Right atrium auricular region (tissue), 2 donors: ENCODE results near the gene HCLS1. TPM values are rescaled to one million over a fixed set of nuclear protein-coding genes. Genes with fewer than 3 reads are reported as not detected.

ENCODE experiments used
- DNase-seq: peaks from one replicate; pipeline ENCODE4 v3.0.0-alpha.2; 2019; ENCODE audit warnings: low spot score
- H3K27ac ChIP-seq, 2 donors: fragments of 200-600 bp; sonication (generic); 1 replicate in 1 of 2; 2 replicates in 1 of 2; pipeline ENCODE4 v1.5.1; 2016 to 2019
- H3K27me3 ChIP-seq, 2 donors: fragments of 200-600 bp; sonication (generic); one replicate each; pipeline versions ENCODE4 v1.5.1 to v1.6.0; 2017 to 2019
- H3K36me3 ChIP-seq: fragments of 200-600 bp; sonication (generic); one replicate; pipeline ENCODE4 v1.5.1; 2016
- H3K4me1 ChIP-seq, 2 donors: fragments of 200-600 bp; sonication (generic); one replicate each; pipeline versions ENCODE4 v1.5.1 to v1.6.0; 2017 to 2019
- H3K4me3 ChIP-seq, 2 donors: fragments of 200-600 bp; sonication (generic); 1 replicate in 1 of 2; 2 replicates in 1 of 2; pipeline ENCODE4 v1.5.1; 2017 to 2019; ENCODE audit warnings: mild to moderate bottlenecking in 1 of 2, moderate library complexity in 1 of 2
- H3K9me3 ChIP-seq, 2 donors: fragments of 200-600 bp; sonication (generic); one replicate each; pipeline ENCODE4 v1.5.1; 2019
- total RNA-seq, 2 donors: library from RNA; depleted of rRNA; stranded (reverse); fragments of >200 nt; gene quantifications; one replicate each; pipeline ENCODE4 v1.1.0, GENCODE V29; 2016
- TF ChIP-seq, protein P1 (sequence below), 2 donors: fragments of 200-600 bp; sonication (generic); IDR thresholded peaks; one replicate each; pipeline ENCODE4 v1.5.1; 2019; ENCODE audit warnings: antibody characterized with exemption in 2 of 2

HCLS1 gene
- total RNA-seq, 2 donors from 2014 or later = 9.6 to 26.1 TPM

DNA sequence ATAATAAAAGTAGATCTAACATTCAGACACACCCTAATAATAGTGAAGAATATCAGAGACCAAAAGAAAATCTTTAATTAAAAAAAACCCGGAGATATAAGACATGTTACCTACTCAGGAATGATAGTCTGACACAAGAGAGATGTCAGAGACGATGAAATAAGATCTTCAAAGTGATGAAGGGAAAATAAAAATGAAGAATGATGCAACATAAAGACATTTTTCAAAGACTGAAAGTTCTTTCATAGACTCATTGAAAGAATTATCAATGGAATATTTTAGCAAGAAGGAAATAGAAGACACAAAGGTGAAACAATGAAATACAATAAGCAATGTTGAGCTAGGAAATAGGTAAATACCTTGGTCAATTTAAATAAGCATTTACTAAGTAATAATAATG lies 19.6 kb downstream of the HCLS1 start:
- no peaks in the 10 kb centered on the region for H3K9me3 ChIP-seq
- no peak overlapping the region for H3K27ac ChIP-seq
- no peaks in the 10 kb centered on the region for H3K27me3 ChIP-seq
- no peak for DNase-seq
- no peaks in the 10 kb centered on the region for H3K4me1 ChIP-seq
- no peak overlapping the region for H3K4me3 ChIP-seq
- no peaks in the 10 kb centered on the region for H3K36me3 ChIP-seq
- TF ChIP-seq, protein P1, sequence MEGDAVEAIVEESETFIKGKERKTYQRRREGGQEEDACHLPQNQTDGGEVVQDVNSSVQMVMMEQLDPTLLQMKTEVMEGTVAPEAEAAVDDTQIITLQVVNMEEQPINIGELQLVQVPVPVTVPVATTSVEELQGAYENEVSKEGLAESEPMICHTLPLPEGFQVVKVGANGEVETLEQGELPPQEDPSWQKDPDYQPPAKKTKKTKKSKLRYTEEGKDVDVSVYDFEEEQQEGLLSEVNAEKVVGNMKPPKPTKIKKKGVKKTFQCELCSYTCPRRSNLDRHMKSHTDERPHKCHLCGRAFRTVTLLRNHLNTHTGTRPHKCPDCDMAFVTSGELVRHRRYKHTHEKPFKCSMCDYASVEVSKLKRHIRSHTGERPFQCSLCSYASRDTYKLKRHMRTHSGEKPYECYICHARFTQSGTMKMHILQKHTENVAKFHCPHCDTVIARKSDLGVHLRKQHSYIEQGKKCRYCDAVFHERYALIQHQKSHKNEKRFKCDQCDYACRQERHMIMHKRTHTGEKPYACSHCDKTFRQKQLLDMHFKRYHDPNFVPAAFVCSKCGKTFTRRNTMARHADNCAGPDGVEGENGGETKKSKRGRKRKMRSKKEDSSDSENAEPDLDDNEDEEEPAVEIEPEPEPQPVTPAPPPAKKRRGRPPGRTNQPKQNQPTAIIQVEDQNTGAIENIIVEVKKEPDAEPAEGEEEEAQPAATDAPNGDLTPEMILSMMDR (IDR thresholded peaks at IDR 0.05) = no peak

DNA sequence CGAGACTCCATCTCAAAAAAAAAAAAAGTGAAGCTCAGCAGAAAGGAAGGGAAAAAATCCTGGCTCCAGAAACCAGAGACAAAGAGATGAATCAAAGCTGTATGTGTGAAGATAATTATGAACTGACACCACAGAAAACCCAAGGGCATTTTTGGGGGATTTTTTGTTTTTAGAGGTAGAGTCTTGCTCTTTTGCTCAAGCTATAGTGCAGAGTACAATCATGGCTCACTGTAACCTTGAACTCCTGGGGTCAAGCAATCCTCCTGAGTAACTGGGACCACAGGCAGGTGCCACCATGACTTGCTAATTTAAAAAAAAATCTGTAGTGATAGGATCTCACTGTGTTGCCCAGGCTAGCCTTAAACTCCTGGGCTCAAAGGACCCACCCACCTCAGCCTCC lies 22.8 kb downstream of the HCLS1 start:
- DNase-seq = no peak
- TF ChIP-seq, protein P1 (IDR thresholded peaks at IDR 0.05) = no peak
- Histone ChIP-seq H3K4me3 (no peak overlapping the region), H3K36me3 (no peaks in the 10 kb centered on the region), H3K27ac (no peak overlapping the region), H3K4me1 (no peaks in the 10 kb centered on the region), H3K9me3 (no peaks in the 10 kb centered on the region), H3K27me3 (no peaks in the 10 kb centered on the region)

DNA sequence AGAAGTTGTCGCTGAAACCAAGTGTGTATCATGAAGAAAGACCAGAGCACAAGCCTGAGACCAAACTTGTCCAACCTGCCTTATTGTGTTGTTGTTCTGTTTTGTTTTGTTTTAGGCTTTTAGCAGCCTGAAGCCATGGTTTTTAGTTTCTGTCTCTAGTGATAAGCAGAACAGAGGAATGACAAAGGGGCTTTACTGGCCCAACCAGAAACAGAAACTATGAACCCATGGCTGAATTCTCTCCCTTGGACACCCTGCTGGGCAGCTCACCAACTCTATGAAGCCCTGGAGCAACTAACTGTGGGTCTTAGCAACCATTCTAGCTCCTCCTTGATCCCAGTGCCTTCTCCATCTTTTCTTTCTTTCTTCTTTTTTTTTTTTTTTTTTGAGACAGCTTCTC lies 30.3 kb downstream of the HCLS1 start:
- Histone ChIP-seq H3K27me3 (no peaks in the 10 kb centered on the region), H3K36me3 (peaks cover 20% of the 10 kb centered on the region), H3K4me3 (no peak overlapping the region), H3K4me1 (peaks cover 0 to 13% of the 10 kb centered on the region in 2 donors), H3K27ac (peak overlapping the region; percentile 36 to 84), H3K9me3 (no peaks in the 10 kb centered on the region)
- DNase-seq = no peak
- TF ChIP-seq, protein P1 (IDR thresholded peaks at IDR 0.05) = no peak

DNA sequence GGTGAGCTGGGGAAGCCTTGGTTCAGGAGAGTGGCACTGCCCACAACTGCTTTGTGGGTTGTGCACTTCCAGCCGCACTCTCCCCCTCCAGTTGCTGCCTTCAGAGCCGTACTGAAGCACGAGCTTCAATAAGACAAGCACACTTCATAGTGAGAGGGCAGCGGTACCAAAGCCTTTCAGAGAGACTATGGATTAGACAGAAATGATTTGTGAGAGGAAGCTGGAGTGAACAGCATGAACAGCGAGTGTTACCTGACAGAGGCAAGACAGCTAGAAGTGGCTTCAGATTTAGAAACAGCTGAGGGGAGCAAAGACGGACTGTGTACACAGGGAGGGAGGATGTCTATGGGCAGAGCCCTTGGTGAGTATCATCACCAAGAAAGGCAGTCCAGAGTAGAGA lies 31.1 kb downstream of the HCLS1 start:
- H3K27ac ChIP-seq = peak overlapping the region; percentile 36 to 84

DNA sequence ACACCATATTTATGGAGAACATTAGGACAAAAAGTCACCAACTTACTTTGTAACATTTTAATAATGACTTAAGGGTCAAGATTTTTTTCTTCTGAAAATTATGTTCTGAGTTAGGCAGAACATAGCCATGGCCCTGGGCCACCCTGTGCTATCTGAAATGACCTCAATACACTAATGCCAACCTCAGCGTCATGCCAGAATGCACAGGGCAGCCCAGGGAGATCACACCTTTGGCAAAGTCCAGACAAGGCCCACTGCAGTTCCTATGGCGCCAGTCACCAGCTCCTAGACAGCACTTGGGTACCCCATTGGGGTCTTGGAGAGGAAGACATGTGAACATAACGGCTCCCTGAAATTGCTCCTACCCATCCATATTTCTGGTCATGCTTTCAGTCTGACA lies 33.1 kb downstream of the HCLS1 start:
- Histone ChIP-seq H3K4me1 (peaks cover 0 to 13% of the 10 kb centered on the region in 2 donors), H3K36me3 (peaks cover 27% of the 10 kb centered on the region), H3K9me3 (no peaks in the 10 kb centered on the region), H3K4me3 (no peak overlapping the region), H3K27me3 (no peaks in the 10 kb centered on the region), H3K27ac (peak overlapping the region in 1 of 2 donors; percentile 84)
- no peak for DNase-seq
- TF ChIP-seq, protein P1 (IDR thresholded peaks at IDR 0.05) = no peak

More for the DNA sequence above, 31.1 kb downstream of the HCLS1 start:
- Histone ChIP-seq H3K9me3 (no peaks in the 10 kb centered on the region), H3K27me3 (no peaks in the 10 kb centered on the region), H3K4me3 (no peak overlapping the region), H3K4me1 (peaks cover 0 to 13% of the 10 kb centered on the region in 2 donors), H3K36me3 (peaks cover 20% of the 10 kb centered on the region)
- no peak for DNase-seq
- TF ChIP-seq, protein P1 (IDR thresholded peaks at IDR 0.05) = no peak

DNA sequence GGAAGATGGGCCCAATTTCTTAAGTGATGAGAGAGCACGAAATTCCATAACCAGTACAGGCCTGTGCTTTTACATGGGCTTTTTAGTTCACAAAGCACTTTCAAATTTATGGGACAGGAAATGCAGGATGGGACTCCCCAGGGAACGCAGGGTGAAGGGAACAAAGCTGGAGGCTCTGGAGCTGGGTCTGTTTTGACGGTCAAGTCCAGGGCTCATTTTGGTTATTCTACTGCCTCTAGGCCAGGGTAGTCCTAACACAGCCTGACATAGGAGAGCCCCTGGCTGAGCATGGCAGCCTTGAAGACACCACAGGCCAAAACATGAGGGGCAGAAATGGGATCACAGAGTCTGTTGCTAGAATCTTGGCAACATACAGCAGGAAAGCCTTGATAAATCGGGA lies 33.5 kb downstream of the HCLS1 start:
- TF ChIP-seq, protein P1 (IDR thresholded peaks at IDR 0.05) = no peak
- peak overlapping the region in 1 of 2 donors; percentile 84 for H3K27ac ChIP-seq
- H3K4me1 ChIP-seq = peaks cover 0 to 13% of the 10 kb centered on the region in 2 donors

More for the DNA sequence above, 33.5 kb downstream of the HCLS1 start:
- H3K9me3 ChIP-seq = no peaks in the 10 kb centered on the region
- no peak overlapping the region for H3K4me3 ChIP-seq
- no peaks in the 10 kb centered on the region for H3K27me3 ChIP-seq
- peaks cover 27% of the 10 kb centered on the region for H3K36me3 ChIP-seq
- DNase-seq = no peak
